Urinary bladder (tissue), 4 donors: ENCODE data around the gene DUS3L. TPM values are rescaled to one million over a fixed set of nuclear protein-coding genes. Genes with fewer than 3 reads are reported as not detected.

ENCODE experiments used
- DNase-seq: peaks from one replicate; pipeline ENCODE4 v3.0.0-alpha.2; 2015; ENCODE audit errors: extremely low spot score
- H3K27ac ChIP-seq: one replicate; pipeline ENCODE4 v1.5.1; 2013; ENCODE audit warnings: low read depth, mild to moderate bottlenecking, moderate library complexity
- H3K36me3 ChIP-seq: one replicate; pipeline ENCODE4 v1.6.1; 2013; ENCODE audit warnings: mild to moderate bottlenecking, moderate library complexity; ENCODE audit not compliant: insufficient read depth
- H3K4me1 ChIP-seq: one replicate; pipeline ENCODE4 v1.6.1; 2013; ENCODE audit warnings: mild to moderate bottlenecking, moderate library complexity; ENCODE audit not compliant: insufficient read depth
- H3K4me3 ChIP-seq: one replicate; pipeline ENCODE4 v1.5.1; 2013; ENCODE audit warnings: low read depth, low read length
- WGBS: extraction: QIAGEN DNeasy Blood & Tissue Kit; methylation state at CpG from one replicate; pipeline ENCODE4 v1.1.7; 2013; 5-methylcytosine and 5-hydroxymethylcytosine counted together
- polyA plus RNA-seq: library from polyadenylated mRNA; stranded (reverse); fragments of 200-250 nt; gene quantifications from one replicate; pipeline ENCODE4 v1.2.3, GENCODE V29; 2013
- total RNA-seq: library from RNA; depleted of rRNA; stranded (reverse); fragments of >200 nt; gene quantifications from one replicate; pipeline ENCODE4 v1.2.3, GENCODE V29; 2014
- donor health status: healthy with polysubstance abuse.
- donor health status: healthy.

The DUS3L gene
- total and polyA plus RNA-seq, 2 donors, result 9.6 to 32.8 TPM

- Histone ChIP-seq H3K4me3 (no peak overlapping the region), H3K4me1 (no peaks in the 10 kb centered on the region), H3K36me3 (no peaks in the 10 kb centered on the region), H3K27ac (no peak overlapping the region)
- WGBS, result 53% methylated on average over 37 of the region's 37 CpGs
- DNase-seq, result no peak
These were observed 8.6 kb upstream of the DUS3L start for GRCh38 chr19:5799247-5800241.

- Histone ChIP-seq H3K4me3 (no peak overlapping the region), H3K4me1 (no peaks in the 10 kb centered on the region), H3K36me3 (no peaks in the 10 kb centered on the region), H3K27ac (no peak overlapping the region)
- WGBS, result 90% methylated on average over 8 of the region's 8 CpGs
- DNase-seq, result no peak
These were observed 7.3 kb upstream of the DUS3L start for GRCh38 chr19:5798244-5798643.

- WGBS, result 91% methylated on average over 7 of the region's 7 CpGs
- no peaks in the 10 kb centered on the region for H3K36me3 ChIP-seq
- H3K4me3 ChIP-seq, result no peak overlapping the region
- DNase-seq, result no peak
- no peak overlapping the region for H3K27ac ChIP-seq
- no peaks in the 10 kb centered on the region for H3K4me1 ChIP-seq
These were observed 4.5 kb upstream of the DUS3L start for GRCh38 chr19:5795382-5795919.

- 91% methylated on average over 3 of the region's 3 CpGs for WGBS
- no peak overlapping the region for H3K4me3 ChIP-seq
- no peaks in the 10 kb centered on the region for H3K4me1 ChIP-seq
- H3K27ac ChIP-seq, result no peak overlapping the region
- no peak for DNase-seq
- peaks cover 3% of the 10 kb centered on the region for H3K36me3 ChIP-seq
These were observed 2.2 kb upstream of the DUS3L start for GRCh38 chr19:5793188-5793587.

- peaks cover 4% of the 10 kb centered on the region for H3K36me3 ChIP-seq
- H3K4me1 ChIP-seq, result no peaks in the 10 kb centered on the region
- H3K27ac ChIP-seq, result no peak overlapping the region
- no peak overlapping the region for H3K4me3 ChIP-seq
- DNase-seq, result no peak
- WGBS, result 94% methylated on average over 18 of the region's 18 CpGs
These were observed 1.3 kb upstream of the DUS3L start for GRCh38 chr19:5792224-5792623.

- Histone ChIP-seq H3K27ac (no peak overlapping the region), H3K4me1 (no peaks in the 10 kb centered on the region), H3K36me3 (peaks cover 7% of the 10 kb centered on the region), H3K4me3 (peak overlapping the region; percentile 53)
- WGBS, result 75% methylated on average over 26 of the region's 26 CpGs
- no peak for DNase-seq
These were observed 941 bp downstream of the DUS3L start for GRCh38 chr19:5789886-5790558.

- Histone ChIP-seq H3K27ac (no peak overlapping the region), H3K36me3 (peaks cover 7% of the 10 kb centered on the region), H3K4me3 (no peak overlapping the region), H3K4me1 (no peaks in the 10 kb centered on the region)
- 95% methylated on average over 39 of the region's 39 CpGs for WGBS
- DNase-seq, result no peak
These were observed 1.6 kb downstream of the DUS3L start for GRCh38 chr19:5789351-5789761.

GRCh38 chr19:5788422-5788821 lies 2.5 kb downstream of the DUS3L start:
- Histone ChIP-seq H3K4me3 (no peak overlapping the region), H3K4me1 (no peaks in the 10 kb centered on the region), H3K27ac (no peak overlapping the region), H3K36me3 (peaks cover 7% of the 10 kb centered on the region)
- WGBS, result 91% methylated on average over 5 of the region's 5 CpGs
- no peak for DNase-seq

GRCh38 chr19:5787409-5788182 lies 3.4 kb downstream of the DUS3L start:
- no peak for DNase-seq
- WGBS, result 95% methylated on average over 39 of the region's 39 CpGs
- no peak overlapping the region for H3K27ac ChIP-seq
- no peak overlapping the region for H3K4me3 ChIP-seq
- H3K36me3 ChIP-seq, result peaks cover 7% of the 10 kb centered on the region
- no peaks in the 10 kb centered on the region for H3K4me1 ChIP-seq

- no peak overlapping the region for H3K4me3 ChIP-seq
- no peak overlapping the region for H3K27ac ChIP-seq
- no peak for DNase-seq
- H3K4me1 ChIP-seq, result no peaks in the 10 kb centered on the region
- WGBS, result 93% methylated on average over 44 of the region's 44 CpGs
- H3K36me3 ChIP-seq, result peaks cover 7% of the 10 kb centered on the region
These were observed 4.2 kb downstream of the DUS3L start for GRCh38 chr19:5786593-5787408.

- no peak for DNase-seq
- Histone ChIP-seq H3K4me3 (no peak overlapping the region), H3K36me3 (peaks cover 7% of the 10 kb centered on the region), H3K27ac (no peak overlapping the region), H3K4me1 (no peaks in the 10 kb centered on the region)
- WGBS, result 93% methylated on average over 37 of the region's 37 CpGs
These were observed 5.5 kb downstream of the DUS3L start for GRCh38 chr19:5785423-5785822.

- 94% methylated on average over 15 of the region's 15 CpGs for WGBS
- Histone ChIP-seq H3K27ac (no peak within 1 kb of the TSS), H3K4me3 (no peak within 1 kb of the TSS), H3K36me3 (peaks cover 7% of the 10 kb centered on the region), H3K4me1 (no peaks in the 10 kb centered on the region)
- DNase-seq, result no peak
These were observed 6.3 kb downstream of the DUS3L start, which contains the start of gene PRR22 for GRCh38 chr19:5784581-5785147. Gene PRR22 (minus strand): TSS chr19:5784746. CDS start chr19:5784660, 86 bp downstream.
